NCI-H510A treated with DMSO at 0.1 percent for 48 hours (cell line): ENCODE results near the gene S100A4.
"Not testable (repeated sequence)": the region's sequence is repeated elsewhere in the genome, so short reads cannot be mapped to it uniquely, and the experiment has no call there.

Experiments used
- DNase-seq: peaks from one replicate; lab custom pipeline; 2025; lab: John Stamatoyannopoulos, UW

The S100A4 gene

GRCh38 chr1:153545067-153546055 is at the start of gene S100A4:
S100A4 (minus strand) TSS chr1:153545806; CDS start chr1:153544794, 1,012 bp downstream.
- peak; percentile 86 for DNase-seq

GRCh38 chr1:153592748-153593147 is 47.1 kb upstream of the S100A4 start:
- no peak for DNase-seq

GRCh38 chr1:153588482-153588881 is 42.9 kb upstream of the S100A4 start:
- no peak for DNase-seq

GRCh38 chr1:153588033-153588432 is 42.4 kb upstream of the S100A4 start:
- DNase-seq = not testable (repeated sequence)

- DNase-seq = no peak
Measured at GRCh38 chr1:153587314-153587713, 41.7 kb upstream of the S100A4 start.

GRCh38 chr1:153586347-153586746 is 40.7 kb upstream of the S100A4 start:
- DNase-seq = no peak

- no peak for DNase-seq
Measured at GRCh38 chr1:153585006-153585405, 39.4 kb upstream of the S100A4 start.

- no peak for DNase-seq
Measured at GRCh38 chr1:153583976-153584375, 38.4 kb upstream of the S100A4 start.

- DNase-seq = not testable (repeated sequence)
Measured at GRCh38 chr1:153583514-153583913, 37.9 kb upstream of the S100A4 start.

GRCh38 chr1:153582836-153583235 is 37.2 kb upstream of the S100A4 start:
- DNase-seq = not testable (repeated sequence)

- no peak for DNase-seq
Measured at GRCh38 chr1:153578936-153579335, 33.3 kb upstream of the S100A4 start.

GRCh38 chr1:153578490-153578889 is 32.9 kb upstream of the S100A4 start:
- DNase-seq = no peak

- DNase-seq = no peak
Measured at GRCh38 chr1:153577624-153578051, 32.0 kb upstream of the S100A4 start.

- no peak for DNase-seq
Measured at GRCh38 chr1:153577138-153577537, 31.5 kb upstream of the S100A4 start.

GRCh38 chr1:153575497-153575896 is 29.9 kb upstream of the S100A4 start:
- not testable (repeated sequence) for DNase-seq

- DNase-seq = not testable (repeated sequence)
Measured at GRCh38 chr1:153575081-153575491, 29.5 kb upstream of the S100A4 start.

- DNase-seq = no peak
Measured at GRCh38 chr1:153573351-153573750, 27.7 kb upstream of the S100A4 start.

GRCh38 chr1:153572569-153573015 is 27.0 kb upstream of the S100A4 start:
- DNase-seq = peak; percentile 46

GRCh38 chr1:153571706-153572105 is 26.1 kb upstream of the S100A4 start:
- DNase-seq = no peak

GRCh38 chr1:153570874-153571273 is 25.3 kb upstream of the S100A4 start:
- no peak for DNase-seq

GRCh38 chr1:153569465-153569864 is 23.9 kb upstream of the S100A4 start:
- DNase-seq = no peak

GRCh38 chr1:153568367-153569099 is 22.9 kb upstream of the S100A4 start:
- peak; percentile 95 for DNase-seq
